Measurements from ENCODE around the gene NR1D1.

- no peak for TF ChIP-seq CTCF (IDR thresholded peaks at IDR 0.05)
- TF ChIP-seq POLR2AphosphoS5 (IDR thresholded peaks at IDR 0.05; ENCODE audit: low read depth, low read length) = no peak
- no peak for TF ChIP-seq SIN3A (IDR thresholded peaks at IDR 0.05; ENCODE audit: borderline replicate concordance, insufficient read depth, low read depth, low read length)
Observed at GRCh38 chr17:40064971-40065768, 35.2 kb downstream of the NR1D1 start.
